Stimulated activated CD4-positive, alpha-beta T cell treated with anti-CD3 and anti-CD28 coated beads, Interleukin-4, amount 100 ng/mL, for 48 hours (primary cell): Measurements from ENCODE around the gene AGER.
"Not testable (repeated sequence)": the region's sequence is repeated elsewhere in the genome, so short reads cannot be mapped to it uniquely, and the experiment has no call there.

Experiments
- DNase-seq, 2 donors: peaks; one replicate each; pipeline ENCODE4 v3.0.0-alpha.2; 2020; ENCODE audit warnings: low read depth in 2 of 2

The AGER gene

GRCh38 chr6:32148289-32149091 is 35.6 kb downstream of the AGER start:
- peak; percentile 49 to 74 for DNase-seq

DNA sequence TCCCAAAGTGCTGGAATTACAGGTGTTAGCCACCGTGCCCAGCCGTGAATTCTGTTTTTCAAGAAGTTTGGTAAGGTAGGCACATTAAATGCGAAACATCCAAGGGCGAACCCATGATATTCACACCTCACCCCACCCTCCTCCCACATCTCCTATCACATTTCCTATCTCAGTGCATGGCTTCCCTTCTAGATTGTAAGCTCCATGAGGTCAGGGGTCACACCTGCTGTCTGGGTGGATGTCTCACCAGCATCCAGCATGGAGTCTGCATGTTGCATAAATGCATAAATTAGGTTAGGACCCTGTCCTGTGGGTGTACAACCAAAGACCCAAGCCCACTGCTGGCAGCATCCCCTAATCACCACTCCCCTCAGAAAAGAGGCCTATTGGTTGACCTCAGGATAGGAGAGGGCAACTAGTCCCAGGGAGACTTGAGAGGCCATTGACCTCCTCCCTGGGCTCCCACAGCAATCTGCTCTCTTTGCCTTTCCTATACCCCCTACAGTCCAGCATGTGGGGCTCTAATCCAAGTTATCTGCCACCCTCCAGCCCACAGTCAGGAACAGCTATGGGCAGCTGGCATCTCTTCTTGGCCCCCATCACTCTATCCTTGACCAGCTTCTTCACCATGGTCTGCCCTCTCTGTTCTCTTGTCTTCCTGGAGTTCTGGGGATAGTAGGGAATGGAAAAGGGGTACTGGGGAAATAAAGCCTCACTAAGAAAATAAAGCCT is 36.5 kb downstream of the AGER start:
- DNase-seq = no peak

DNA sequence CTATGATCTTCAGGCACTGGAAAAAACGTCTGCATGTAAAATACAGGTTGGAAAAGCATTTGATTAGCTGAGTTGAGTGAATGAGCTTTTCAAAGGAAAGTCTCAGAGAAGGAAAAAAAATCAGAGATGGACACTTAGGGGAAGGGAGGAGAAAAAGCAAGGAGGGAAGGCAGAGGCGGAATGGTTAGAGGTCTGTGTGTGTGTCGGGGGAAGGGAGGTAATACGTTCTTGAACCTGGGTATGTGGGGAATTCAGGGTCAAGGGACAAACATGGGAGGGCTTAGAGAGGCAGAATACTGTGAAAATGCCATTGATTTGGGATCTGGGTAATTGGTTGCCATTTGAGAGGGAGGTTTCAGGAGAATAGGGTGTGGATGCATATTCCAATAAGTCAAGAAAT is 37.4 kb downstream of the AGER start:
- DNase-seq = no peak

- DNase-seq = no peak
Measured at GRCh38 chr6:32146287-32146686, 37.8 kb downstream of the AGER start.

- DNase-seq = not testable (repeated sequence)
Measured at GRCh38 chr6:32144238-32144637, 39.8 kb downstream of the AGER start.

- no peak for DNase-seq
Measured at GRCh38 chr6:32140420-32141046, 43.5 kb downstream of the AGER start.

GRCh38 chr6:32139590-32139989 is 44.5 kb downstream of the AGER start:
- DNase-seq = no peak

DNA sequence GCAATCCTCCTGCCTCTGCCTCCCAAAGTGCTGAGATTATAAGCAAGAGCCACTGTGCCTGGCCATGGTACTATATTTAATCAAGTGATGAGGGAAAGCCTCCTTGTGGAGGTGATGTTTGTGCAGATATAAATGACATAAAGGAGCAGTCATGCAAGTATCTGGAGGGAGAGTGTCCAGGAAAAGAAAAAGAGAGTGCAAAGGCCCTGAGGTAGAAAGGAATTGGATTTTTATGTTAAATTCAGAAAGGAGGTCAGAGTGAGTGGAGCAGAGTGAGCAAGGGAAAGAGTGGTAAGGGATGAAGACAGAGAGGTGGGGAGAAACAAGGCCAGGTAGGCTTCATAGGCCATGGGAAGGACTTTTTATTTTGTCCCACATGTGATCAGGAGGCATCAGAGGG is 46.6 kb downstream of the AGER start:
- DNase-seq = no peak

DNA sequence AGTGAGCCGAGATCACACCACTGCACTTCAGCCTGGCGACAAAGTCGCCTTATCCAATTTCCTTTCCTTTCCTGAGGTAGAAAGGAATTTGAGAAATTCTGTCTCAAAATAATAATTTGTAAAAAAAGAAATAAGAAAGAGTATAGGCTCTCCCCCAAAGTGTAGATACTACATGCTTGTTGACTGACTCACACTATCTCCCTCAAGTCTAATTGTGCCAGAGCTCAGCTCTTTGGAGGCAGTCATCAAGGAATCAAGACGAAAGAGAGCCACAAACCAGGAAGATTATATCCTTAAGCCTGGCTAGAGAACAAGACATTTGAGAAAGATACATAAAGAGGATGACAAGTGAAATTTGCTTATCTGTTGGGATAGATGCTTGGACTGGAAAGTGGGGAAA is 50.3 kb downstream of the AGER start:
- no peak for DNase-seq

- DNase-seq = no peak
Measured at GRCh38 chr6:32132110-32132509, 51.9 kb downstream of the AGER start.

DNA sequence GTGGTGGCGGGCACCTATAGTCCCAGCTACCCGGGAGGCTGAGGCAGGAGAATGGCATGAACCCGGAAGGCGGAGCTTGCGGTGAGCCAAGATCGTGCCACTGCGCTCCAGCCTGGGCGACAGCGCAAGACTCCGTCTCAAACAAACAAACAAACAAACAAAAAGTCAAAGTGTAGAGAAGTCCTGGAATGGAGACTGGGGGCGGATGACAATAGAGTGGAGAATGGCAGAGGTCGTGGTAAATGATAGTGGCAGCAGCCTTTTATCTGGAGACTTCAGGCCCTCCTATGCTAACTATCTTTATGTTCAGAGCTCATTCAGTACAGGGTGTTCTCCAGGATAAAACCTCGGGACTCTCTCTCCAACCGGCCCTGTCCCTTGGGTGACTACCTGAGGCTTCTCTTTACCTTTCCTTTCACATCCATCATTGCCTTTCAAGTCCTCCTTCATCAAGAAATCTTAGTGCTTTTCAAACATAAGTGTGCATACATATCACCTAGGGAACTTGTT is 52.6 kb downstream of the AGER start:
- no peak for DNase-seq
